Kidney glomerular epithelial cell (primary cell): ENCODE results near the gene ARHGEF4.
"Not testable (repeated sequence)": the region's sequence is repeated elsewhere in the genome, so short reads cannot be mapped to it uniquely, and the experiment has no call there.

Source experiments
- DNase-seq: peaks from one replicate; lab custom pipeline; 2025; lab: John Stamatoyannopoulos, UW

Gene ARHGEF4

DNA sequence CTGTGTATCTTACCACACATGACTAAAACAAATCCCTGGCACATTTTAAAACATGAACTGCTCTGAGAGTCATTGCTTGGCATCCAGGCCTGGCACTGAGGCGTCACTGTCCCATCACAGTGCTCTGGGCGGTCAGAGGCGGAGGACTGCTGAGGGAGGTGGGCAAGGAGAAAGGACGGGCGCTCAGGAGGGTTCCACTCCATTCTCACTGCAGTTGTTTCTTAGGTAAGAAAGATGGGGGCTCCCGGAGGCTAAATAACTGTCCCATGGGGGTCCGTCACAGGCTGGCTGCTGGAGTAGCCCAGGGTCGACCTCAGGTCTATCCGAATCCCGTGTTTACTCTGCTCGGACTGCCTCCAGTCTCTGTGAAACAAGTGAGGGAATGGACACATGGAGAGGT lies 139.0 kb downstream of the ARHGEF4 start:
- DNase-seq, result no peak

DNA sequence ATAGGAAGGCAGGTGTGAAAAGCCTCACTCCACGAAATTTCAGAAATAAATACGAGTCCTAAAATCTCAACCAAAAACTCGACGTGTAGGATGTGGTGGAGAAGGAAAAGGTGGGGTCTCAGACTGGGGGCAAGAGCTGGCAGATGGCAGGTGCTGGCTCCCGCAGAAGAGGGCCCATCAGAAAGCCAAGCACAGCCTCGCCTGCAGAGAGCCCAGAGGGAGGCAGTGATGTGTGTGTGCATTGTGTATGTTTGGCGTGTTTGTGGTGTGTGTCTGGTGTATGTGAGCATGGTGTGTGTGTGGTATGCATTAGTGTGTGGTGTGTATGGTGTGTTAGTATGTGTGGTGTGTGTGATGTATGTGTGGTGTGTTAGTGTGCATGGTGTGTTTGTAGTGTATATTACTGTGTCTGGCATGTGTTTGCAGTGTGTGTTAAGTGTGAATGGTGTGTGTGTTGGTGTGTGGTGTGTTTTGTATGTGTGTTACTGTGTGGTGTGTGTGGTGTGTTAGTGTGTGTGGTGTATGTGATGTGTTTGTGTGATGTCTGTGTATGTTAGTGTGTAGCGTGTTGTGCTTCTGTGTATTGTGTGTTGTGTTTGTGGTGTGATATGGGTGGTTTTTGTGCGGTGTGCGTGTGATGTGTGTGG lies 140.0 kb downstream of the ARHGEF4 start:
- DNase-seq, result no peak

GRCh38 chr2:130977461-130978050 lies 140.8 kb downstream of the ARHGEF4 start:
- DNase-seq, result no peak

DNA sequence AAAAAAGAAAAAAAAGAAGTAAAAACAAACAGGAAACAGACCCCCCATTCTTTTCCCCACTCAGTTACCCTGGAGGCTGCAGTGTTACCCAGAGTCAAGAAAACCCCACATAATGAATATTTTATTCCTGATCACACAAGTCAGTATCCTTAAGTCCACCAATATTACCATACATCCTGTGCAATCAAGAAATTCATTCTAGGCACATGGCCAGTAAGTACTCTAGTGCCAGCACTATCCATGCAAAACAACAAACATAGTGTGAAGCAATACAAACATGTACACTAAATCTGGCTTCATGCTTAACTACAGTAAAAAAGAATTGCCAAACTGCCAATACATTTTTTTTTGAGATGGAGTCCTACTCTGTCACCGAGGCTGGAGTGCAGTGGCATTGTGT lies 145.0 kb downstream of the ARHGEF4 start:
- no peak for DNase-seq

DNA sequence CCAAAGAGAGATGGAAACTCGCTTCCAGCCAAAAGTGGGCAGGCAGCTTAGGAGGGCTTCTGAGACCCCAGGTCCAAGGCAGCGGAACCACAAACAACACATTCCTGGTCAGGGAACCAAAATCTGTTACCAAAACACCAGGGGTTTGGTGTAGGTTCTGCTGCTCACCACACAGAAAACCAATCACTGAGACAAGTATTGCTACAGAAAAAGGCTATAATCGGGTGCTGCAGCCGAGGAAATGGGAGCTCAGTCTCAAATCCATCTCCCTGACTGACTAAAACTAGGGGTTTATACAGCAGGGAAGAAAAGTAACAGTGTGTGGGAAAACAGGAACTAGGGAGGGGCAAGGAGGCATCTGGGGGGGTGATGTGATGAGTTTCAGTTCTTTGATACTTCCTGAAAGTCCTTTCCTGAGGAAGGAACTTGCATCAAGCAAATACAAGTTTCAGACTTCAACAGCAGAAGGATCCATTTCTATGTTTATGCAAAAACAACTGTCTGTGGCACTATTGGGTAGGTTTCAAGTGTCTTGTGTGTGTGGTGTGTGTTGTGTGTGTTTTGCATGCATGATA lies 148.6 kb downstream of the ARHGEF4 start:
- DNase-seq, result no peak

- DNase-seq, result no peak
Observed at GRCh38 chr2:130985831-130986649, 149.3 kb downstream of the ARHGEF4 start.

GRCh38 chr2:130986890-130987493 lies 150.3 kb downstream of the ARHGEF4 start:
- no peak for DNase-seq

- no peak for DNase-seq
Observed at GRCh38 chr2:130987519-130988425, 151.1 kb downstream of the ARHGEF4 start.

- DNase-seq, result not testable (repeated sequence)
Observed at GRCh38 chr2:130991446-130991845, 154.7 kb downstream of the ARHGEF4 start.

DNA sequence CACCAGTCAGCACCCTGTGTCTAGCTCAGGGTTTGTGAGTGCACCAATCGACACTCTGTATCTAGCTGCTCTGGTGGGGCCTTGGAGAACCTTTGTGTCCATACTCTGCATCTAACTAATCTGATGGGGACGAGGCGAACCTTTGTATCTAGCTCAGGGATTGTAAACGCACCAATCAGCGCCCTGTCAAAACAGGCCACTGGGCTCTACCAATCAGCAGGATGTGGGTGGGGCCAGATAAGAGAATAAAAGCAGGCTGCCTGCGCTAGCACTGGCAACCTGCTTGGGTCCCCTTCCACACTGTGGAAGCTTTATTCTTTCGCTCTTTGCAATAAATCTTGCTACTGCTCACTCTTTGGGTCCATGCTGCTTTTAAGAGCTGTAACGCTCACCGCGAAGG lies 155.3 kb downstream of the ARHGEF4 start:
- not testable (repeated sequence) for DNase-seq

- no peak for DNase-seq
Observed at GRCh38 chr2:130996691-130997090, 160.0 kb downstream of the ARHGEF4 start.

DNA sequence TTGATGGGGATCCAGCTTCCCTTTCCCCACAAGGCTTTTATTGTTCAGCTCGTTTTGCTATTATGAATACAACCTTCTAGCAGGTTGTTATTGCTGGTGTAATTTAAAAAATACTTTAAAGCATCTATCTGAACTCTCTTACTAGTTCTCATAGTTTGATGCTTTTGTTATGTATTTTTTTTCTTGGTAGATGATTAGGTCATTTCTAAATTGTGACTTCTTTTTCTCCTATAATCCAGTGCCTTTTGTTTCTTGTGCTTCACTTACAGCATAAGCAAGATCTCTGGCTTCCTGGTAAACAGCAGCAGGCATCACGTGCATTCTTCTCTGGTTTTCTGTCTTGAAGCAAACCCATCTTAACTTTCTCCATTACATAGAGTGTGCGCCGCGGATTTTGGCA lies 160.5 kb downstream of the ARHGEF4 start:
- DNase-seq, result no peak

- no peak for DNase-seq
Observed at GRCh38 chr2:130998561-130998960, 161.8 kb downstream of the ARHGEF4 start.

DNA sequence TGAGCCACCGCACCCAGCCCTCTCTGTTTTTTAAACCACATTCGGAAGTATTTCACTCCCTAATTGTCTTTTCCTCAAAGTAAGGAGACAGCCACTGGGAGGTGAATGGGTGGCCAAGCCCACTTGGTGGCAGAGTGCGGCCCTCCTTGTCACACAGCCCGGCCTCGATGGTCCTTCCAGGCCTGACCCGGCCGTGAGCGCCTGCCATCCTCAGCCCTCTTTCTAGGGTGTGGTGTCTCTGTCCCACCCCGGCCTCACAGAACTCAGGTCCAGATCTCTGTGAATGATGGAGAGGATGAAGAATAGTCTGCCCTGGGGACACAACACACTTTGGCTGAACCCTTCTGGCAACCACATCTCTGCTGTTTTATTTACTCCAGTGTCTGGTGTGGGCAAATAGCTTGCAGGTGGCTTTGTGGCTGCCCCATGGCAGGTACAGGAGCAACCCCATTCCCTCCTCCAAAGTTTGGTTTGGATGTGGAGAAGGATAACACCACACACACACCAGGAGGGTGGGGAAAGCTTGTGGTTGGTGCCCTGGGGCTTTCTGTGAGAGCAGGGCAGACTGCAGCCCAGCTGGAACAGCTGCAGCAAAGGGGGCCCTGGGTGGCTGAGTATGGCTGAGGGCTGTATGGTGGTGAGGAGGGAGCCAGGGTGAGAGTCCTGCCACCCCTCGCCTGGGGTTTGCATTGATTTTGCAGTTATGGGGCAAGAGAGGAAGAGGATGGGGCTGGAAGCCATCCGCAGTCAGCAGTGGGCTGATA lies 167.9 kb downstream of the ARHGEF4 start:
- no peak for DNase-seq

DNA sequence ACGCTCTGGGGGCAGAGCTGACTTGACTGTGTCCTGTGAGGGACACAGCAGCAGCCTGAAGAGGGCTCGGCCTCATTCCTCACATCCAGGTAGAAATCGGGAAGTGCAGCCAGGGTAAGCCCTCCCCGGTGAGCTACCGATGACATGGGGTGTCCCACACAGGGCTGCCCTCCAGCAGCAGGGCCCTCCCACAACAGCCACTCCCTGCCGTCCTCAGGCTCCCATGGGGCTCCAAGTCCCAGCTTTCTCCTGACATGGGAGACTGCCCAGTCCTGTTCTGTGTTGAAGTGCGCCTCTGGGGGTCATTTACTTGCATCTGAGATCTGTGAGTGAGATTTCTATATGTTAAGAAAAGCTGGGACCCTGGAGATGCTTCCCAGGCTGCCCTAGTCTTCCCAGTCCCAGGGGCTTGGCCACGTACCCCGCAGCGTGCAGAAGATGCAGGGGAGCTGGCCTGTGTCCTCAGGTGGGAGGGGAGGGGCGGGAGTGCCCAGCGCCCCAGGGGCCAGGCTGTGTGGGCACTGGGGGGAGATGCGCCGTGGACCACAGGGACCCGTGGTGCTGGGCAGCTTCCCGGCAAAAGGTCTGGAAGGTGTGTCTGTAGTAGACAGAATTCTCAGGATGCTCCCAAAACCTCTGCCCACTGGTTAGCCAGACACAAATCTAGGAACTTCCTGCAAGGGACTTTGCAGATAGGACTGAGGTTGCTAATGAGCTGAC lies 168.7 kb downstream of the ARHGEF4 start:
- no peak for DNase-seq

DNA sequence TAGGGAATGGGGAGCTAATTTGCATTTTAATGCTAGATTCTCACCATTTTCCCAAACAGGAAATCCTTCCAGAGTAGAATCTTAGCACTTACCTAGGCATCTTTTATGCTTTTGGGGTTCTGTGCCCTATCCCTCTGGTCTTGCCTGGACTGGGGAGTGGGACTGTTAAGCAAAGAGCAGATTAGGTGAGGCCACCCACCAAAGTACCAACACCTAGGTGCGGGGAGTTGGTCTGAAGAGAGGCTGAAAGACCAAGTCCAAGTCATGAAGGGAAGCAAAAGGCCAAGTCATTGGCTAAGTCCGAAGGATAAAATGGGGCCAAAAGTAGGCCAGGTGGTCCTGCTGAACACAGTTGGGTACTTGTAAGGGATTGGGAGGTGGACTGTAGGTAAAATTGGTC lies 169.8 kb downstream of the ARHGEF4 start:
- no peak for DNase-seq

GRCh38 chr2:131008967-131009366 lies 172.3 kb downstream of the ARHGEF4 start:
- DNase-seq, result no peak

DNA sequence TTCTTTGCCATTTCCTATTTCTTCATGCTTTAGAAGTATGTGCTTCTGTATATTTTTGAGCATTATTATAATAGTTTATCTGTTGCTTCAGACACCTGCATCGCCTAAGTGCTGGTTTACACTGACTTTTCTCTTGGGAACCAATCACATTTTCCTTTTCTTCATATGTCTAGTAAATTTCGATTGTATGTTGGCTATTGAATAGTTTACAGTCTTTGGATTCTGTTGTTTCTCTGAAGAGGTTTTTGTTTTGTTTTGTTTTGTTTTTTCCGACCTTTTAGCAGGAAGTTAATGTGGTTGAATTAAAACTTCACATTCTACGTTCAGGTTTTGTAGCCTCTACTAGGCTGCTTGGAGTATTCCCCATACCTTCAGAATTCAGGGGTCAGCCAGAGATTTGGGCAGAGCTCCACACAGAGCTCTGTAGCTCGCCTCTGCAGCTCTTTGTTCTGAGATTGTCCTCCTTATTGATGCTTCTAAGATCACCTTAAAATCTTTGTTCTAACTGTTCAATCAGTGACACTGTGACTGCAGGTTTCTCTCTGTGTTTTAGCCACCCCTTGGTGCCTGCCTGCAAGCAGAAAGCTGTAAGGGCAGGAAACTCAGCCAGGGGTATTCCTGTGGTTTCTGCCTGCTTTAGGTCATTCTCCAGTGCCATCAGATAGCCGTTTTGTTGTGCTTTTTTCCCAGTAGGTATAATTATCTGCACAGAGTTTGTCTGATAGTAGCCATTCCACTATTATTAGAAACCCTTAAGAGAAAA lies 173.2 kb downstream of the ARHGEF4 start:
- no peak for DNase-seq

GRCh38 chr2:131010566-131010965 lies 173.9 kb downstream of the ARHGEF4 start:
- DNase-seq, result no peak
